NOMO-1 treated with DMSO at 0.1 percent for 48 hours (cell line): ENCODE data around the gene ABCF1.

Source experiments
- DNase-seq: peaks from one replicate; lab custom pipeline; 2025; ENCODE audit not compliant: unreplicated experiment; lab: John Stamatoyannopoulos, UW

ABCF1 gene

GRCh38 chr6:30556906-30557682, 14.1 kb upstream of the ABCF1 start, which contains the start of gene PRR3:
Gene PRR3 (plus strand): TSS chr6:30557295. CDS start chr6:30557345, 50 bp downstream.
- DNase-seq, result peak; percentile 91

DNA sequence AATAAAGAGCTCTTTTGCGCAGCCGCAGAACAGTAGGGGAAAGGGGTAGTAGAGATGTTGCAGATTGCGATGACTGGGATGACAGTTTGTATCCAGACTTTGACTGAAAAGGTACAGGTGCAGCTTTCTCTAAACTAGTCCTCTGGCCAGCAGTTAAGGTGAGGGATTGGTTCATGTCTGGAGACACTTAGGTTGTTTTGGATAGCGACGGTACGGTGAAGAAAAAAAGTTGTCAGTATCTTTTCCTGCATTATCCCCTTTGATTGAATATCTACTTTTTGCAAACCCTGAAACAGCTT, 13.6 kb upstream of the ABCF1 start:
- peak; percentile 55 for DNase-seq

DNA sequence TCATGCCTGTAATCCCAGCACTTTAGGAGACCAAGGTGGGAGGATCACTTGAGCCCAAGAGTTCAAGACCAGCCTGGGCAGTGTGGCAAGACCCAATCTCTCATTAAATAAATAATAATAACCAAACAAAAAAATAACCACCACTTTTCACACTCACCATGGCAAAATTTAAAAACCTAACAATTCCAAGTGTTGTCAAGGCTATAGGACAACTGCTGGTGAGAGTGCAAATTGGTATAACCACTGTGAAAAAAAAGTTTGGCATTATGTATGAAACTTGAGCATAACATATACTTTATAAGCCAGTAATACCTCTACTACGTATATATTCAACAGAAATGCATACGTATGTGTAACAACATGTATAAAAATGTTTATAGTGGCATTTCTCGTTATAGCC, 10.3 kb upstream of the ABCF1 start:
- no peak for DNase-seq

DNA sequence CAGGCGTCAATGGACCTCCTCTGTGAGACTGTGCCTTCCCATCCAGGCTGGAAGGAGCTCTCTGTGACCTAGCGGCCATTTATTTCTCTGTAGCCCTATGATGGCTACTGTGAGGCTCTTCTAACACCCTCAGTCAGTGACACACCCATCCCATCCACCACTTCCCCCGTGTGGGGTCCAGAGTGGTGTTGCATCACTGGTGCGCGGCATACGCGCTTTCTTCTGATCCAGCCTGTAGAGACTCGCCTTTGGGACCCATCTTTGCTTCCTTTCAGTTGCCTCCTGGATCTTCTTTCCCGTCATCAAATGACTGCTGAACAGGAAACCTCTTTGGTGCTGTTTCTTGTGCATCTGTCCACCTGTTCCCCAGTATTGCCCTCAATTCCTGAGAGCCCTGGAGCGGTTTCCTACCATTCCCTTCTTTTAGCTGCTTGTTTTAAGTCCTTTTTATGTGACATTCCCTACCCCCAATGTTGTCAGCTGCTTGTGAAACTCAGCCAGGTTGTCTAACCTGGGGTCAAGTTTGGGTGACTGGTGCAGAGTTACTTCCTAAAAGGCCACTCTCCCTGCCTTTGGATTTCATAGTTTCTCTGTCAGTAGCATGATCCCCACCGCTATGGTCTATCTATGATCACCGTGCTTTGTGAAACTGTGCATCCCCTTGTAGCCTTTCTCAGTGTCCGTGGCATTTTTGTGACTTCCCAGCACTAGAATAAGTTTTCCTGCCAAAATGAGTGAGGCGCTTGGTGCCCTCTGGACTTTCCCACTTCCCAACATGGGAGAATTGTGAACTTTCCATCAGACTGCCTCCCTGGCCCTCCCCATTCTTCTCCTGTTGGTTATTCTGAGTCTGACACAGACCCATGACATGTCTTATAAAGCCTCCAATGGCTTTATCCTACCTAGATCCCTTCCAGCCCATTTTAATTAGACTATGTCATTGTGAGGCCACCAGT, 8.5 kb upstream of the ABCF1 start:
- no peak for DNase-seq

DNA sequence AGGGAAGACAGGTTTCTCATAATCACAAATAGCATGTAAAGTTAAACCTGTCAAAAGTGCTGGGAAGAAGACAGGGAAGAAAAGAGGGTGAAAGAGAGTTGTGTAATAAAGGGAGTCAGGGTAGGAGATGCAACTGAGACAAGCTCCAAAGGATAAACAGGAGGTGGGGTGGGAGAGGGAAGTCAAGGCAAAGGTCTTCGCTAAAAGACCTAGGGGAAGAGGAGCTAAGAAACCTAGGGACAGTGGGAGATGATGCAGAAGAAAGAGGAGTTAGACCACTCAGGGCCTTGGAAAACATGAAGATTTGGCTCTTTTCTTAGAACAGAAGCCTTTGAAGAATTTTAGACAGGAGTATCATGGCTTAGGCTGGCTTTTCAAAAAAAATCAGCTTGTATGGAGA, 7.1 kb upstream of the ABCF1 start:
- no peak for DNase-seq

GRCh38 chr6:30565772-30566171, 5.5 kb upstream of the ABCF1 start:
- DNase-seq, result no peak

- no peak for DNase-seq
These were observed 3.0 kb upstream of the ABCF1 start for GRCh38 chr6:30568245-30568644.

GRCh38 chr6:30570263-30570662, 979 bp upstream of the ABCF1 start:
- no peak for DNase-seq

DNA sequence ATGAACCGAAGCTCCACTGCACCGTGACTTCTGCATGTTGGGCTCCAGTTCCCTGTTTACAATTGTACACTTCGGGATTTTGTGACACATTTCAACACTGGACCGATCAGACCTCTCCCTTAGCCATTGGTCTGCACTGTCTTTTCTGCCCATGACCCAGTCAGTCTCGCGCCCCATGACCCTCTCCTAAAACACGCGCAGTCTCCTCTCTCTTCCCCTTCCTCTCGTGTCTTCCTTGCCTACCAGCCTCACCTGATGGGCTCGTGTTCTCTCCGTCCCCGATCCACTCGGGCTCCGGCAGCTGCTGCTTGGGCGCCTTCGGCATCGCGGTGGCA, 535 bp upstream of the ABCF1 start:
- peak; percentile 48 for DNase-seq

GRCh38 chr6:30571762-30572082, 480 bp downstream of the ABCF1 start:
- no peak for DNase-seq

DNA sequence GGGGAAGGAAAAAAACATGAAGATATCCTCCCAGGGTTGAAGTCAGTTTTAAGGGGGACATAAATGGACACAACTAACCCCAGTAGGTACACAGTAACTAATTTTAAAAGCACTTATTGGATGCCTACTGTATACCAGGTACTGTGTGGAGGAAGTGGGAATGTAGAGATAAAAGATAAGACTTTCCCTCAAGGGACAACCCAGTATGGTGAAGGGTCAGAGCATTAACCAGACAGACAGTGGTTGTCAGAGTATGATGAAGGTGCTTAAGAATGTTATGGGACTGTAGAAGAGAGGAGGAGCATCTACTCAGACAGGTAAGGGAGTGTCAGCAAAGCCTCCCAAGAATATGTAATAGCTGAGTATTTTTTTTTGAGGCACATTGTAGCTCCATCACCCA, 906 bp downstream of the ABCF1 start:
- DNase-seq, result no peak

GRCh38 chr6:30573113-30573512, 1.9 kb downstream of the ABCF1 start:
- DNase-seq, result no peak

DNA sequence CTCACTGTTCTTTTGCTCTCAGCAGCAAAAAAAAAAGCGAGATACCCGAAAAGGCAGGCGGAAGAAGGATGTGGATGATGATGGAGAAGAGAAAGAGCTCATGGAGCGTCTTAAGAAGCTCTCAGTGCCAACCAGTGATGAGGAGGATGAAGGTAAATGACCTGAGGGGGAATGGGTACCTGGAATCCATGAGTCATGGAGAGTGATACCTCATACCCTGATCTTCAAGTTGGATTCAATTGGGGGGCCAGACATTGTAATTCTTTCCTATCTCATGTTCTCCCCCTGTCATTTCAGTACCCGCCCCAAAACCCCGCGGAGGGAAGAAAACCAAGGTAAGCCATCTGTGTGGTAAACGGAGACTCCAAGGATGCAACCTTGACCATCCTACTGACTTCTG, 6.8 kb downstream of the ABCF1 start:
- DNase-seq, result no peak

DNA sequence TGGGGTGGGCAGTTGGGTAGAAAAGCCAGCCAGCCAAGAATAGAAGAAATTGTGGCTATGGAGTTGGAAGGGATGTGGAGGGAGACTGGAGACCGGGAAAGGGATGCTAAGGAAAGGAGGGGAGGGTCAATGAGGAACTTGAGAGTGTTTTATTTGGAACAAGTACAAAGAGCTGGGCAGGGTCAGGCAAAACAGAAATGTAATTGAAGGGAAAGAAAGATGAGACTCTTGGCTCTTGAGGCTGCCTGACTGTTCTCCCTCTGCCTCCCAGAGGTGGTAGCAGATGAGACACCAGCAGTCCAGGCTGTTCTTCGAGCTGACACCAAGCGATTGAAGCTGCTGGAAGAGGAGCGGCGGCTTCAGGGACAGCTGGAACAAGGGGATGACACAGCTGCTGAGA, 12.7 kb downstream of the ABCF1 start:
- no peak for DNase-seq

- DNase-seq, result no peak
These were observed 18.6 kb downstream of the ABCF1 start for GRCh38 chr6:30589754-30590358.

GRCh38 chr6:30590509-30590908, 19.3 kb downstream of the ABCF1 start:
- DNase-seq, result no peak

- no peak for DNase-seq
These were observed 19.8 kb downstream of the ABCF1 start for GRCh38 chr6:30591008-30591407.

DNA sequence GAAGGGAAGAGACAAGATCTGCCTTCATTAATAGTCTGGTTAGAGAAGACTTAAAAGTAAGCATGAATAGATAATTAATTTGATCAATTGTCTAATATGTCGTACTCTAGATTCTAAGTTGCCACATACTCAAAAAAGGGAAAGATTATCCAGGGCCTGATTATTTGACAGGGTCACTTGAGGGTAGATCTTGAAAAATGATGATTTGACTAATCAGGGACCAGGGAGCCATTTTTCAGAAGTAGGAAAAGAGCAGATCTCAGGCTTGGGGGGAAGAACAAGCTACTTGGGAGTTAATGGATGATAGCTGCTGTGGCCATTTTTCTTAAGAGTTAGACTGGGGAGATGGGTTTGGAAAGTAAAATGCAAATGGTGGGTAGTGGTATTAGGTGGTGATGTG, 21.0 kb downstream of the ABCF1 start:
- DNase-seq, result no peak

DNA sequence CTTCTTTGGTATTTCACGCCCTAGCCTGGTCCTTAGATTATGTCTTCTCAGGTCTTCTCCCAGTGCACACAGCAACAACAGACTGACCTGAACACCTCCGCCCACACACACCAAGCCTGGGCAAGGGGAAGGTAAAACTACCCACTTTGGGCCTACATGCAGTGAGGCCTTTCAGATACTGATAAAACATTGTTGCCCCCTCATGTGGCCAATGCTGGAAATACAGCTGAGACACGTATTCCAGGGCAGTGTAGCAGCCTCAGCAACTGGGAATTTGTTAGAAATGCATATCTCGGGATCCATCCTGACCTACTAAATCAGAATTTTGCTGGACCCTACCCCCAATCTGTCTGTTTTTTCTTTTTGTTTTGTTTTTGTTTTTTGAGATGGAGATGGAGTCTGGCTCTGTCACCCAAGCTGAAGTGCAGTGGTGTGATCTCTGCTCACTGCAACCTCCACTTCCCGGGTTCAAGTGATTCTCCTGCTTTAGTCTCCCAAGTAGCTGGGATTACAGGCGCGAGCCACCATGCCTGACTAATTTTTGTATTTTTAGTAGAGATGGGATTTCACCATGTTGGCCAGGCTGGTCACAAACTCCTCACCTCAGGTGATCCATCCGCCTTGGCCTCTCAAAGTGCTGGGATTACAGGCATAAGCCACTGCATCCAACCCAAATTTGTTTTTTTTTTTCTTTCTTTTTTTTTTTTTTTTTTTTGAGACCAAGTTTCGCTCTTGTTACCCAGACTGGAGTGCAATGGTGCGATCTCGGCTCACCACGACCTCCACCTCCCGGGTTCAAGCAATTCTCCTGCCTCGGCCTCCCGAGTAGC, 26.3 kb downstream of the ABCF1 start:
- DNase-seq, result peak; percentile 41

DNA sequence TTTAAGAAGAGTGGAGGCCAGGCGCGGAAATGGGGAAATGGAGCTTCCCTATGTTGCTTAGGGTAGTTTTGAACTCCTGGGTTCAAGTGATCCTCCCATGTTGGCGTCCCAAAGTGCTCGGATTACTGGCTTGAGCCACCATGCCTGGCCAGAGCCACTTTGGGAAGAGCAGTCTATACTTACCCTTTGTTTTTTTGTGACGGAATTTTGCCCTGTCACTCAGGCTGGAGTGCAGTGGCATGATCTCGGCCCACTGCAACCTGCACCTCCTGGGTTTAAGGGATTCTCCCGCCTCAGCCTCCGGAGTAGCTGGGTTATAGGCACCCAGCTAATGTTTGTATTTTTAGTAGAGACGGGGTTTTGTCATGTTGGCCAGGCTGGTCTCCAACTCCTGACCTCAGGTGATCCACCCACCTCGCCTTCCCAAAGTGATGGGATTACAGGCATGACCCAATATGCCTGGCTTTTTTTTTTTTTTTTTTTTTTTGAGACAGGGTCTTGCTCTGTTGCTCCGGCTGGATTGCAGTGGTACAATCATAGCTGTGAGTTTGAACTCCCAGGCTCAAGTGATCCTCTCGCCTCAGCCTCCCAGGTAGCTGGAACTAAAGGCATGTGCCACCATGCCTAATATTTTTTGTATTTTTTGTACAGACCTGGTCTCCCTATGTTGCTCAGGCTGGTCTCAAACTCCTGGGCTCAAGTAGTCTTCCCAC, 27.8 kb downstream of the ABCF1 start:
- no peak for DNase-seq
